H1 (cell line): ENCODE results near the gene THBS3. TPM values are rescaled to one million over a fixed set of nuclear protein-coding genes. Genes with fewer than 3 reads are reported as not detected.
A peak's percentile ranks its signal among the peaks of the same experiment; 100 is the strongest.

Experiments
- CTCF ChIA-PET: fragments of 300-600 bp; sonication (Branson Sonifier 250); formaldehyde crosslinking; loops from one replicate; lab custom pipeline; 2021; ENCODE audit not compliant: partially characterized antibody; lab: Charles Lee
- POLR2A ChIA-PET: fragments of 300-600 bp; sonication (Branson Sonifier 250); formaldehyde crosslinking; loops from one replicate; lab custom pipeline; 2021; ENCODE audit warnings: inconsistent platforms; ENCODE audit not compliant: partially characterized antibody; lab: Charles Lee
- DNase-seq, 2 experiments: peaks; one replicate each; pipeline versions ENCODE4 v3.0.0 to v3.0.0-alpha.2; 2010 to 2022; ENCODE audit warnings: low spot score in 2 of 2, low read depth in 1 of 2, mixed read lengths in 1 of 2
- FAIRE-seq: peaks from 2 replicates; lab custom pipeline; 2011; peaks lifted over from hg19 to GRCh38; lab: Jason Lieb, UNC
- H2AFZ ChIP-seq: 2 replicates; pipeline ENCODE4 v1.8.1; 2012; ENCODE audit warnings: low read length, inconsistent platforms
- H2AK5ac ChIP-seq: 2 replicates; pipeline ENCODE4 v1.6.1; 2013; ENCODE audit warnings: low read depth, low read length
- H2BK120ac ChIP-seq: replicated peaks from 2 replicates; pipeline ENCODE3; 2013; ENCODE audit warnings: low read depth, low read length, inconsistent platforms
- H2BK12ac ChIP-seq: 2 replicates; pipeline ENCODE4 v1.6.1; 2013; ENCODE audit warnings: low read depth, low read length
- H2BK15ac ChIP-seq: 2 replicates; pipeline ENCODE4 v1.6.1; 2013; ENCODE audit warnings: low read length
- H2BK20ac ChIP-seq: 2 replicates; pipeline ENCODE4 v1.6.1; 2013; ENCODE audit warnings: low read length
- H2BK5ac ChIP-seq: 2 replicates; pipeline ENCODE4 v1.6.1; 2013; ENCODE audit warnings: low read depth, low read length
- H3K14ac ChIP-seq: 2 replicates; pipeline ENCODE4 v1.6.1; 2013; ENCODE audit warnings: inconsistent platforms; ENCODE audit not compliant: insufficient read length
- H3K18ac ChIP-seq: 2 replicates; pipeline ENCODE4 v1.6.1; 2013; ENCODE audit warnings: low read length; ENCODE audit errors: extremely low read depth
- H3K23ac ChIP-seq: 2 replicates; pipeline ENCODE4 v1.6.1; 2013; ENCODE audit warnings: inconsistent platforms; ENCODE audit not compliant: insufficient read length
- H3K23me2 ChIP-seq: 2 replicates; pipeline ENCODE4 v1.6.1; 2013; ENCODE audit warnings: low read depth, low read length
- H3K27ac ChIP-seq: 2 replicates; pipeline ENCODE4 v1.6.1; 2011; ENCODE audit warnings: low read depth, low read length, inconsistent platforms
- H3K27me3 ChIP-seq, 4 experiments: replicated peaks in 1 of 4; 1 replicate in 1 of 4; 2 replicates in 3 of 4; pipeline versions ENCODE4 v1.6.1 to v1.8.1; 2011 to 2013; ENCODE audit warnings: low read length in 3 of 4, mild to moderate bottlenecking in 3 of 4, inconsistent platforms in 2 of 4, mixed read lengths in 2 of 4, moderate library complexity in 1 of 4; ENCODE audit not compliant: control insufficient read depth in 3 of 4, insufficient read depth in 3 of 4; ENCODE audit errors: extremely low read depth in 1 of 4
- H3K36me3 ChIP-seq, 4 experiments: 2 replicates each; pipeline versions ENCODE4 v1.6.1 to v1.8.1; 2011 to 2013; ENCODE audit warnings: mild to moderate bottlenecking in 4 of 4, low read length in 3 of 4, moderate library complexity in 2 of 4, control low read depth in 1 of 4, inconsistent platforms in 1 of 4; ENCODE audit not compliant: insufficient read depth in 4 of 4, control insufficient read depth in 2 of 4
- H3K4ac ChIP-seq: replicated peaks from 2 replicates; pipeline ENCODE3; 2013; ENCODE audit warnings: low read length, low read depth, mixed read lengths, inconsistent platforms; ENCODE audit not compliant: insufficient read length
- H3K4me1 ChIP-seq, 4 experiments: replicated peaks in 1 of 4; 1 replicate in 1 of 4; 2 replicates in 3 of 4; pipeline versions ENCODE4 v1.6.1 to v1.8.1; 2011 to 2013; ENCODE audit warnings: low read length in 3 of 4, inconsistent platforms in 2 of 4, mixed read lengths in 1 of 4; ENCODE audit not compliant: insufficient read depth in 4 of 4, control insufficient read depth in 3 of 4
- H3K4me2 ChIP-seq, 2 experiments: 2 replicates each; pipeline versions ENCODE4 v1.6.1 to v1.8.1; 2011 to 2013; ENCODE audit warnings: low read depth in 2 of 2, low read length in 2 of 2, control low read depth in 1 of 2, inconsistent platforms in 1 of 2, mild to moderate bottlenecking in 1 of 2; ENCODE audit not compliant: insufficient read depth in 1 of 2
- H3K4me3 ChIP-seq, 4 experiments: fragments of 200-600, 300-600 bp in 1 of 4; sonication (generic), shearing (Covaris generic), sonication (Bioruptor Twin) in 1 of 4; 2 replicates each; pipeline versions ENCODE4 v1.5.1 to v1.8.1; 2011 to 2016; ENCODE audit warnings: low read length in 4 of 4, low read depth in 3 of 4, control low read depth in 2 of 4, inconsistent platforms in 2 of 4, mild to moderate bottlenecking in 2 of 4, mixed read lengths in 1 of 4, moderate library complexity in 1 of 4; ENCODE audit not compliant: insufficient read depth in 2 of 4; ENCODE audit errors: extremely low read depth in 1 of 4
- H3K56ac ChIP-seq: replicated peaks from 2 replicates; pipeline ENCODE3; 2013; ENCODE audit warnings: low read depth, mild to moderate bottlenecking, mixed read lengths, low read length, inconsistent platforms; ENCODE audit not compliant: insufficient read length
- H3K79me1 ChIP-seq: 2 replicates; pipeline ENCODE4 v1.6.1; 2013; ENCODE audit warnings: low read depth, low read length, control low read depth
- H3K79me2 ChIP-seq, 2 experiments: 2 replicates each; pipeline versions ENCODE4 v1.6.1 to v1.8.1; 2012 to 2013; ENCODE audit warnings: low read length in 2 of 2, mild to moderate bottlenecking in 2 of 2, inconsistent platforms in 1 of 2; ENCODE audit not compliant: insufficient read depth in 2 of 2, control insufficient read depth in 1 of 2
- H3K9ac ChIP-seq, 4 experiments: replicated peaks in 1 of 4; 1 replicate in 1 of 4; 2 replicates in 3 of 4; pipeline versions ENCODE4 v1.6.1 to v1.8.1; 2011 to 2013; ENCODE audit warnings: low read depth in 3 of 4, low read length in 3 of 4, control low read depth in 2 of 4, mild to moderate bottlenecking in 2 of 4, moderate library complexity in 2 of 4, inconsistent platforms in 1 of 4; ENCODE audit errors: extremely low read depth in 1 of 4
- H3K9me3 ChIP-seq, 2 experiments: 2 replicates each; pipeline versions ENCODE4 v1.6.1 to v1.8.1; 2012 to 2013; ENCODE audit warnings: mild to moderate bottlenecking in 2 of 2, moderate library complexity in 2 of 2, control low read depth in 1 of 2, inconsistent platforms in 1 of 2, low read depth in 1 of 2, low read length in 1 of 2, mixed read lengths in 1 of 2; ENCODE audit not compliant: insufficient read depth in 2 of 2
- H4K20me1 ChIP-seq, 2 experiments: replicated peaks in 1 of 2; 2 replicates each; pipeline versions ENCODE3 to v1.8.1; 2011 to 2013; ENCODE audit warnings: inconsistent platforms in 2 of 2, low read length in 2 of 2, mild to moderate bottlenecking in 1 of 2; ENCODE audit not compliant: insufficient read depth in 2 of 2, control insufficient read depth in 1 of 2
- H4K5ac ChIP-seq: 2 replicates; pipeline ENCODE4 v1.6.1; 2013; ENCODE audit warnings: low read length, low read depth, mixed read lengths, inconsistent platforms; ENCODE audit not compliant: insufficient read length
- H4K8ac ChIP-seq: 2 replicates; pipeline ENCODE4 v1.8.0; 2013; ENCODE audit warnings: mild to moderate bottlenecking, moderate library complexity, low read length, inconsistent platforms; ENCODE audit not compliant: insufficient read depth; ENCODE audit errors: extremely low read depth
- H4K91ac ChIP-seq: replicated peaks from 2 replicates; pipeline ENCODE3; 2013; ENCODE audit warnings: low read length, mixed read lengths, inconsistent platforms; ENCODE audit not compliant: insufficient read length
- BRCA1 ChIP-seq: IDR thresholded peaks from 2 replicates; pipeline ENCODE4 v1.6.1; 2012; ENCODE audit warnings: low read depth, low read length, improper control_type of control experiment
- CEBPB ChIP-seq: IDR thresholded peaks from 2 replicates; pipeline ENCODE4 v1.6.1; 2012; ENCODE audit warnings: low read depth, low read length
- POLR2AphosphoS5 ChIP-seq: IDR thresholded peaks from 2 replicates; pipeline ENCODE4 v1.6.1; 2011; ENCODE audit warnings: low read depth, low read length
- RBBP5 ChIP-seq: IDR thresholded peaks from 2 replicates; pipeline ENCODE4 v1.7.1; 2012; ENCODE audit warnings: low read depth, mild to moderate bottlenecking, inconsistent platforms, low read length, moderate library complexity, borderline replicate concordance
- SIRT6 ChIP-seq: IDR thresholded peaks from one replicate; pipeline ENCODE4 v1.7.1; 2012; ENCODE audit warnings: low read length, inconsistent platforms
- SP4 ChIP-seq: IDR thresholded peaks from 2 replicates; pipeline ENCODE4 v1.6.1; 2012; ENCODE audit warnings: low read length, inconsistent platforms
- WGBS, 2 experiments: shearing (Covaris generic) in 1 of 2; methylation state at CpG; one replicate each; pipeline versions ENCODE4 v1.1.6 to v1.1.7; 2013 to 2015; ENCODE audit warnings: low lambda C conversion rate in 2 of 2, mixed read lengths in 2 of 2, inconsistent platforms in 1 of 2, low coverage in 1 of 2, missing lambda C conversion rate in 1 of 2; ENCODE audit not compliant: insufficient replicate concordance in 2 of 2, insufficient coverage in 1 of 2, insufficient read length in 1 of 2; ENCODE audit errors: extremely low coverage in 1 of 2, missing lambda C conversion rate in 1 of 2; 5-methylcytosine and 5-hydroxymethylcytosine counted together
- long read RNA-seq, 2 experiments: library from RNA in 1 of 2; library from capped mRNA in 1 of 2; stranded (forward); transcript quantifications; one replicate each; pipeline ENCODE4 v2.0.0, GENCODE V29; 2021; ENCODE audit warnings: inconsistent platforms in 1 of 2
- polyA minus RNA-seq, 3 experiments: library from RNA; depleted of rRNA, polyadenylated mRNA; stranded (reverse); fragments of >200 nt; gene quantifications; 1 replicate in 2 of 3; 2 replicates in 1 of 3; pipeline ENCODE4 v1.2.3, GENCODE V29; 2011
- polyA plus RNA-seq, 7 experiments: library from polyadenylated mRNA; depleted of rRNA in 3 of 7; stranded (reverse) in 5 of 7; unstranded in 2 of 7; fragments of >200 nt in 5 of 7; fragments of 200-250 nt in 2 of 7; gene quantifications; 1 replicate in 5 of 7; 2 replicates in 1 of 7; 4 replicates in 1 of 7; pipeline versions ENCODE4 v1.2.1 to v1.2.3, GENCODE V29; 2011 to 2013; ENCODE audit warnings: missing spikeins in 2 of 7, mixed read lengths in 2 of 7
- total RNA-seq: library from RNA; stranded (reverse); fragmentation: NEBNext Ultra II Directional; extraction: Animal tissue kit (Norgen Biotek cat#: 25700); gene quantifications from 2 replicates; pipeline ENCODE4 v1.2.1, GENCODE V29; 2021
- TF ChIP-seq, protein P1 (sequence below): IDR thresholded peaks from 2 replicates; pipeline ENCODE4 v1.6.1; 2012; ENCODE audit warnings: low read length, inconsistent platforms

THBS3 gene
- 2.6 and 3.0 TPM in 2 replicates for total RNA-seq
- polyA plus RNA-seq (2011; rRNA removed), result 3.5 and 5.0 TPM in 2 replicates
- 4.2 TPM for polyA plus RNA-seq (2011; cell fraction: cytosol; rRNA removed)
- 19.8 TPM for polyA plus RNA-seq (2011; cell fraction: nucleus; rRNA removed)
- polyA plus RNA-seq (2012, experiment 1 of 2), result 8.5 to 12.1 TPM (median 11.0 TPM) in 4 replicates
- polyA plus RNA-seq (2012, experiment 2 of 2), result 4.6 TPM
- polyA plus RNA-seq (2013, experiment 1 of 2), result 3.6 TPM
- polyA plus RNA-seq (2013, experiment 2 of 2), result 3.4 TPM
- polyA minus RNA-seq (2011; rRNA and poly(A)+ RNA removed), result 5.1 and 6.1 TPM in 2 replicates
- 2.2 TPM for polyA minus RNA-seq (2011; cell fraction: cytosol; rRNA and poly(A)+ RNA removed)
- polyA minus RNA-seq (2011; cell fraction: nucleus; rRNA and poly(A)+ RNA removed), result 9.2 TPM
- long read RNA-seq, experiment 1, result 0 reads
- long read RNA-seq, experiment 2, partial matches to known transcripts, result 0 of 2 reads
- long read RNA-seq, experiment 2, other reads (novel, unspliced or antisense), result 1 of 2 reads

DNA sequence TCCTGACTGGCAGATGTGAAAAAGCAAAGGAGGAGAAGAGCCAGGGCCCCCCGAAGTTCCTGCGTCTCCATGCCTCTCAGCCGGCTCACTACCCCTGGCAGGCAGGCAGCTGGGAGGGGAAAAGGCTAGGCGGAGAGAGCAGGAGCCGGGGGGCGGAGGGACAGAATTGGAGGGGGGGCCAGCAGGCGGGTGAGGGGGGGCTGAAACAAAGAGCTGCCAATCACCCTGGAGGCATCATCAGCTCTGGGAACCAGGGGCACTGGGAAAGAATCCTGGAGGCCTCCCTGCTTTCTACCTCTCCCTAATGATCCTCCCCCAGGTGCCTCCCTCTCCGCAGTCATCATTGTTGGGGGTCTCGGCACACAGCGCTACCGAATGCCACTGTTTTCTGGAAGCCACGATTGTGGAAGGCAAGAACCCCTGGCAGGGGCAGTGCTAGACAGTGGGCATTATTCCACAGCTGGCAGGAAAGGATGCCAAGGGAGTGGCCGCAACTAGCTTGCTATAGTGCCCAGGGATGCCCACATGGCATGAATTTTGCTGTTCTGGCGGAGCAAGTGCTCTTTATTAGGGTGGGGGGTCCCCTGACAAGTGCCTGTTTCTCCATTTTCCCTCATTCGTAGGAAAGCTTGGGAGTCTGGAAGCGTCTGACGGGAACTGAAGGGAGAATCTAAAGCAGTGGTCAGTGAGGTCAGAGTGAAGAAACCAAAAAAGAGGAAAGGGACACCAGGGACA, at the start of gene THBS3:
Gene THBS3, minus strand, starts transcription at position 92 of the 735 bp plus-strand sequence. Its CDS starts 21 bp downstream, at position 71.
- peak within 1 kb of the TSS; percentile 88 to 94 (median 88) for H3K9ac ChIP-seq
- H3K4me3 ChIP-seq, result peak within 1 kb of the TSS; percentile 86 to 95 (median 94)
- no peak within 1 kb of the TSS for H2AFZ ChIP-seq
- H4K5ac ChIP-seq, result peak within 1 kb of the TSS; percentile 70
- H3K27ac ChIP-seq, result peak within 1 kb of the TSS; percentile 78
- H3K4me1 ChIP-seq, result peaks cover 3 to 20% (median 12%) of the 10 kb centered on the region in 4 experiments
- H4K8ac ChIP-seq, result peak within 1 kb of the TSS; percentile 96
- H3K79me1 ChIP-seq, result no peaks in the 10 kb centered on the region
- 10% methylated on average over 10 of the region's 17 CpGs; no CpG with 5 or more reads in 1 of the 2 experiments for WGBS, 2 experiments
- H3K4ac ChIP-seq, result peak within 1 kb of the TSS; percentile 36
- H2AK5ac ChIP-seq, result peak within 1 kb of the TSS; percentile 76; the same call in 1 of the 2 replicates
- peaks cover 2 to 4% of the 10 kb centered on the region in 2 experiments for H4K20me1 ChIP-seq
- H2BK20ac ChIP-seq, result peak within 1 kb of the TSS; percentile 75; the same call in 1 of the 2 replicates
- no peak for TF ChIP-seq CEBPB
- 0 out of 2 replicates have a peak, but pooled peaks have one; percentile 6 for TF ChIP-seq SP4
- peak; percentile 36 for TF ChIP-seq POLR2AphosphoS5
- no peak for TF ChIP-seq SIRT6
- no peak for TF ChIP-seq BRCA1
- TF ChIP-seq, protein P1, sequence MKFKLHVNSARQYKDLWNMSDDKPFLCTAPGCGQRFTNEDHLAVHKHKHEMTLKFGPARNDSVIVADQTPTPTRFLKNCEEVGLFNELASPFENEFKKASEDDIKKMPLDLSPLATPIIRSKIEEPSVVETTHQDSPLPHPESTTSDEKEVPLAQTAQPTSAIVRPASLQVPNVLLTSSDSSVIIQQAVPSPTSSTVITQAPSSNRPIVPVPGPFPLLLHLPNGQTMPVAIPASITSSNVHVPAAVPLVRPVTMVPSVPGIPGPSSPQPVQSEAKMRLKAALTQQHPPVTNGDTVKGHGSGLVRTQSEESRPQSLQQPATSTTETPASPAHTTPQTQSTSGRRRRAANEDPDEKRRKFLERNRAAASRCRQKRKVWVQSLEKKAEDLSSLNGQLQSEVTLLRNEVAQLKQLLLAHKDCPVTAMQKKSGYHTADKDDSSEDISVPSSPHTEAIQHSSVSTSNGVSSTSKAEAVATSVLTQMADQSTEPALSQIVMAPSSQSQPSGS, result peak; percentile 73; the same call in 1 of the 2 replicates
- TF ChIP-seq RBBP5, result 0 out of 2 replicates have a peak, but pooled peaks have one; percentile 21
- peak within 1 kb of the TSS; percentile 95 for H4K91ac ChIP-seq
- H3K18ac ChIP-seq, result peak within 1 kb of the TSS; percentile 68; the same call in 1 of the 2 replicates
- ChIA-PET POLR2A (interaction anchor here (0.6 to 19.4 kb wide), 20 partner anchors 8 to 183 kb away, joined by 3 to 512 read pairs (median 7); partner anchors contain the start of genes ENTREP3, KRTCAP2, RUSC1 and SCAMP3), CTCF (interaction anchor here (1.0 to 5.7 kb wide), 12 partner anchors 8 to 117 kb away, joined by 4 to 62 read pairs (median 10); partner anchors contain the start of gene SCAMP3)
- FAIRE-seq, result no peak
- H2BK12ac ChIP-seq, result peak within 1 kb of the TSS; percentile 89
- peak within 1 kb of the TSS; percentile 92 for H2BK120ac ChIP-seq
- H3K4me2 ChIP-seq, result peak within 1 kb of the TSS; percentile 91 to 99
- peaks cover 0 to 3% (median 0%) of the 10 kb centered on the region in 4 experiments; a peak in 2 of 7 replicates for H3K27me3 ChIP-seq
- H2BK15ac ChIP-seq, result peak within 1 kb of the TSS; percentile 99
- peaks cover 0 to 16% (median 5%) of the 10 kb centered on the region in 4 experiments; a peak in 5 of 8 replicates for H3K36me3 ChIP-seq
- DNase-seq, result peak in 1 of 2 experiments; percentile 59
- H3K9me3 ChIP-seq, result no peaks in the 10 kb centered on the region
- H3K56ac ChIP-seq, result peak within 1 kb of the TSS; percentile 80
- H3K79me2 ChIP-seq, result no peaks in the 10 kb centered on the region
- H3K23me2 ChIP-seq, result peaks cover 17% of the 10 kb centered on the region
- H3K23ac ChIP-seq, result no peak within 1 kb of the TSS
- H3K14ac ChIP-seq, result no peak within 1 kb of the TSS
- H2BK5ac ChIP-seq, result peak within 1 kb of the TSS; percentile 90
